Mucosa of gallbladder (tissue), 1 donor: ENCODE results near the gene KIAA1328. TPM values are rescaled to one million over a fixed set of nuclear protein-coding genes. Genes with fewer than 3 reads are reported as not detected.
A peak's percentile ranks its signal among the peaks of the same experiment; 100 is the strongest.
"Not testable (repeated sequence)": the region's sequence is repeated elsewhere in the genome, so short reads cannot be mapped to it uniquely, and the experiment has no call there.

ENCODE experiments used
- DNase-seq: peaks from one replicate; pipeline ENCODE4 v3.0.0-alpha.2; 2020; ENCODE audit warnings: low spot score
- total RNA-seq: library from RNA; stranded (reverse); gene quantifications from one replicate; pipeline ENCODE4 v1.2.1, GENCODE V29; 2021
- donor health status: DM: no; HTN: no; CAD: no.

The KIAA1328 gene
- 5.7 TPM for total RNA-seq

- peak; percentile 85 for DNase-seq
These were observed at the start of gene KIAA1328, which contains the start of gene TPGS2 for GRCh38 chr18:36828630-36829361. Gene KIAA1328 (plus strand): TSS chr18:36829127. CDS start chr18:36829139, 12 bp downstream. Gene TPGS2 (minus strand): TSS chr18:36829002. CDS start chr18:36828767, 235 bp downstream.

DNA sequence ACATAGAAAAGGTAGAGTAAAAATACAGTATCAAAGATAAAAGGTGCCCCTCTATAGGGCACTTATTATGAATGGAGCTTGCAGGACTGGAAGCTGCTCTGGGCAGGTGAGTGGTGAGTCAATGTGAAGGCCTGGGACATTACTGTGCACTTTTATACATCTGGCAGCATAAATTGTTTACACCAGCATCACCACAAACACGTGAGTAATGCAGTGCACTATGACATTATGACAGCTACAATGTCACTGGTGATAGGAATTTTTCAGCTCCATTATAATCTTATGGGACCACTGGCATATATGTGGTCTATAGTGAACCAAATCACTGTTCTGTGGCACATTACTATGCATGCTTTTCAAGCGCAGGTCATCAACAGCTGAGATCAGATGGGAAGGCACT is 48.2 kb upstream of the KIAA1328 start:
- no peak for DNase-seq

DNA sequence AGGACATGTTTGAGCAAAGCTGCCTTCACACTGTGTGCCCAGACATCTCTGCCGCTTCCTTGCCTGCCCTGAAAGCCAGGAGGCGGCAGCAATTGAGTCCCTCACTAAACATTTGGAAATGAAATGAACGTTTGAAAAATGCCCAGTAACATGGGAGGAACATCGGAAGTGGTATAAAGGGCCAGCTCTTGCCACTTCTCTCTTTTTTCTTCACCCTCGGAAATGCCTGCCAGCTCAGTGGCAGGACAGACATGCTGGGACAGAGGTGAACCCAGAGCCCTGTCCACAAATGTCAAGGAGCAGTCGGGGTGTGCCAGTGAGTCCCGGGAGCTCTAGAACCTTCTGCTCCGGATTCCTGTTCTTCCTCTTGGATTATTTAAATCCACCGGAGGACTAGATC is 46.2 kb upstream of the KIAA1328 start:
- DNase-seq = no peak

DNA sequence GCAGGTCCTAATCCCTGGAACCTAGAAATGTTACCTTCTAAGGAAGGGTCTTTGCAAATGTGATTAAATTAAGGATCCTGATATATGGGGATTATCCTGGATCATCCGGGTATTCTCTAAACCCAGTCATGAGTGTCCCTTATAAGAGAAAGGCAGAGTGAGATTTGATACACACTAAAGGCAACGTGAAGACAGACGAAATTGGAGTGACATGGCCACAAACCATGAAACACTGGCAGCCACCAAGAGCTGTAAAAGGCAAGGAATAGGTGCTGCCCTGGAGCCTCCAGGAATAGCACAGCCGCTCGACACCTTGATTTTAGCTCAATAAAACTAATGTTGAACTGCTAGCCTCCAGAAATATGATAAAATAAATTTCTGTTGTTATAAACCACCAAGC is 45.1 kb upstream of the KIAA1328 start:
- no peak for DNase-seq

GRCh38 chr18:36786686-36787085 is 42.2 kb upstream of the KIAA1328 start:
- DNase-seq = peak; percentile 26

GRCh38 chr18:36792634-36793283 is 36.2 kb upstream of the KIAA1328 start:
- no peak for DNase-seq

- DNase-seq = no peak
These were observed 30.0 kb upstream of the KIAA1328 start for GRCh38 chr18:36798738-36799473.

GRCh38 chr18:36805105-36805504 is 23.8 kb upstream of the KIAA1328 start:
- no peak for DNase-seq

- DNase-seq = no peak
These were observed 20.2 kb upstream of the KIAA1328 start for GRCh38 chr18:36808681-36809080.

GRCh38 chr18:36809590-36810381 is 19.1 kb upstream of the KIAA1328 start:
- peak; percentile 25 for DNase-seq

- no peak for DNase-seq
These were observed 17.5 kb upstream of the KIAA1328 start for GRCh38 chr18:36811430-36811829.

DNA sequence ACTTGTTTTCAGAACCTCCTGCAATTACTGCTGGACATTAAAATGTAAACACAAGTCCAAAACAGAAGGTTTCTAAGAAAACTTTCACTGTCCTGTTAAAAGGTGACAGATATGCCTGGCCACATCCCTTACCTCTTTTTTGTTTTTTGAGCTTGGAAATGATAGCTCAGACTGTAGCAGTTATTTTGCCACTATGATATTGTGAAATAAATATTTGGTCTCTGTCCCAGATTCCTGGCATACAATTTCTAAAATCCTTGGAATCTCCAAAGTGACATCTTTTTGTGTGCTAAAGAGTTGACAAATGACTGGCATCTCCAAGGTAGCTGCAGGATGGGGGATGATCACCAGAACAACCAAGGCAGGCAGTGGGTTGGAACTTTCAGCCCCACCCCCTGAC is 17.0 kb upstream of the KIAA1328 start:
- DNase-seq = no peak

GRCh38 chr18:36812678-36813077 is 16.2 kb upstream of the KIAA1328 start:
- no peak for DNase-seq

DNA sequence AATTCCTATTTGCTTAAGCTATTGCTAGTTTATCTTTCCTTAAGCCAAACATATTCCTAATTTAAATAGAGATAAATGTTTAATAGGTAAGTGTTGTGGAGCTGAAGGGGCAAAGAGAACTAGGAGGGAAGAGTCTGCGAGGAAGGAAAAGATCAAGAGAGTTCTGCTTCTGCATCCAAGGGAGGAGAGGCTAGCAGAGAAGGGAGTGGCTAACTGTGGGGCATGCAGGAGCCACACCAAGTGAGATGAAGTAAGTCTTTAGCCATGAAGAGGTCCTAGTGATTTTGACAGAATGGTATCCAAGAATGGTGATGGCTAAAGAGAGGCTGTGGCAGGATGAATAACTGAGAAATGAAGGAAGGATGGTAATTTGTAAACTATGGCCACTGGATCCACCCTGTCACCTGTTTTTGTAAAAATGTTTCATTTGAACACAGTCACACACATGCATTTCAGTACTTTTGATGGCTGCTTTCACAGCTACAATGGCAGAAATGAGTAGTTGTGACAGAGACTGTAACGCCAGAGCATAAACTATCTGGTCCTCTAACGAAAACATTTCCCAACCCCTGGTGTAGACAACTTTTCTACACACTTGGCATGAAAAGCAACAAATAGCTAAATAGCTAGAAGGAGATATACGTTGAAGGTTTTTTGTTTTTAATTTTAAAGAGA is 15.7 kb upstream of the KIAA1328 start:
- no peak for DNase-seq

GRCh38 chr18:36813824-36814223 is 15.1 kb upstream of the KIAA1328 start:
- no peak for DNase-seq

GRCh38 chr18:36814994-36815393 is 13.9 kb upstream of the KIAA1328 start:
- DNase-seq = no peak

GRCh38 chr18:36816096-36816495 is 12.8 kb upstream of the KIAA1328 start:
- not testable (repeated sequence) for DNase-seq

DNA sequence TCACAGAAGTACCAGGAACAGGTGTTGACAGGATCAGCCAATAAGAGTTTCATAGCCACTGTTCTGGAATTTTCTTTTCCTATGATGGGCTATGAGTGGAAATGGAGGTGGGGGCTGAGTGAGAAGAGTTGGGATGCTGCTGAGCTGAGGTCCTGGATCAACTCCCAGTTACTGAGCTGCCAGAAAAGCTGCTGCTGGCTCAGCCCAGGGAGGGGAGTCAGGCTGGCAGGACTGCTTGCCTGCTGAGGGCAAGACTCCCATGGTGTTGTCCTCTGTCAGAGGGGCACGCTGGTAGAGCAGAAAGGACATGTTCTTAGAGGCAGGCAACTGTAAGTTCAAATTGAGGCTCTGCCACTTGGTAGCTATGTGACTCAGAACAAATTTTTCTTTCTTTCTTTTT is 11.9 kb upstream of the KIAA1328 start:
- DNase-seq = no peak

DNA sequence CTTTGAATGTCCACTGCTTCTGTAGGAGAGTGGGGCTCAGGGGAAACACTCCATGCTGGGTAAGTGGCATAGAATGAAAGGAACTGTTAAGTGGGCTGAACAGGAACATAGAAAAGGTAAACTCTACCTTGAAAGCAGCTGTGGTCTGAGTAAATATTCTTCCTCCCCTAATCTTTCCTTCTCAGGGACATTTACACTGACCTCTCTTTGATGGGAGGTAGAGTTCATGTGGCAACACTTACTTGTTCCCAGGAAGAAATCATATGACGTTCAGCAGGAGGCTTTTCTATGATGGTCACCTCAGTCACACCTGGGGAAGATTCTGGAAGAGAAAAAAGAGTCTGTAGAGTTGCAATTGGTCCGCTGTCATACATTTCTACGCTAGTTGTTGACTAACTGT is 10.3 kb upstream of the KIAA1328 start:
- no peak for DNase-seq

- no peak for DNase-seq
These were observed 9.3 kb upstream of the KIAA1328 start for GRCh38 chr18:36819621-36820020.

GRCh38 chr18:36821681-36822080 is 7.2 kb upstream of the KIAA1328 start:
- DNase-seq = no peak
